ENCODE measurements around the gene PHYH.

DNA sequence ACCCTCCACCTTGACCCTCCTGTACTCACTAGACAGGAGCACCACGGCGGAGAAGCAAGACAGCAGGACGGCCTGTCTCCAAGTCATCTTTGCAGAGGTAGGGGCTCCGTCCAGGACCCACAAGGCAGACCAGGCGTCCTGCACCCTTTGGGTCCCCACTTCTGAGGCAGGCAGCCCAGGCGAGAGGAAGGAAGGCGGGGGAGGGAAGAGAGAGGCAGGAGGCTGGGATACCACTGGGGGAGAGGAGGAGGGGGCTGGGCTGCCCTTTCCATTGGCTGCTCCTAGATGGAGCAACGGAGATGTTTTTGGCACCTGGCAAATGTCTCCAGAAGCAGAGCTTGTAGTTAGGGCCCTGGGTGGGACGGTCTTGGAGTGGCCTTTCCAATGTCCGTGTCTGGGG is 65.7 kb downstream of the PHYH start, which contains the start of gene UCMA:
- TF ChIP-seq, protein P1, sequence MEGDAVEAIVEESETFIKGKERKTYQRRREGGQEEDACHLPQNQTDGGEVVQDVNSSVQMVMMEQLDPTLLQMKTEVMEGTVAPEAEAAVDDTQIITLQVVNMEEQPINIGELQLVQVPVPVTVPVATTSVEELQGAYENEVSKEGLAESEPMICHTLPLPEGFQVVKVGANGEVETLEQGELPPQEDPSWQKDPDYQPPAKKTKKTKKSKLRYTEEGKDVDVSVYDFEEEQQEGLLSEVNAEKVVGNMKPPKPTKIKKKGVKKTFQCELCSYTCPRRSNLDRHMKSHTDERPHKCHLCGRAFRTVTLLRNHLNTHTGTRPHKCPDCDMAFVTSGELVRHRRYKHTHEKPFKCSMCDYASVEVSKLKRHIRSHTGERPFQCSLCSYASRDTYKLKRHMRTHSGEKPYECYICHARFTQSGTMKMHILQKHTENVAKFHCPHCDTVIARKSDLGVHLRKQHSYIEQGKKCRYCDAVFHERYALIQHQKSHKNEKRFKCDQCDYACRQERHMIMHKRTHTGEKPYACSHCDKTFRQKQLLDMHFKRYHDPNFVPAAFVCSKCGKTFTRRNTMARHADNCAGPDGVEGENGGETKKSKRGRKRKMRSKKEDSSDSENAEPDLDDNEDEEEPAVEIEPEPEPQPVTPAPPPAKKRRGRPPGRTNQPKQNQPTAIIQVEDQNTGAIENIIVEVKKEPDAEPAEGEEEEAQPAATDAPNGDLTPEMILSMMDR (IDR thresholded peaks at IDR 0.05; ENCODE audit: low read depth, low read length): no peak
- TF ChIP-seq EZH2phosphoT487 (IDR thresholded peaks at IDR 0.05; ENCODE audit: low read depth): no peak
